ENCODE results near the gene PCNX4. TPM values are rescaled to one million over a fixed set of nuclear protein-coding genes. Genes with fewer than 3 reads are reported as not detected.

The PCNX4 gene
- total RNA-seq, 4 donors from 2014 or later, result 11.3 to 42.8 (median 34.8) TPM

- Histone ChIP-seq H3K4me3 (no peak overlapping the region), H3K36me3 (no peaks in the 10 kb centered on the region), H3K4me1 (peaks cover 7% of the 10 kb centered on the region in 2 donors), H3K9me3 (peaks cover 0 to 4% (median 0%) of the 10 kb centered on the region in 3 donors), H3K27ac (no peak overlapping the region), H3K27me3 (no peaks in the 10 kb centered on the region)
- no peak for TF ChIP-seq POLR2A (IDR thresholded peaks at IDR 0.05)
- TF ChIP-seq CTCF (IDR thresholded peaks at IDR 0.05 in 4 of 5, conservative IDR thresholded peaks at IDR 0.05 in 1 of 5), result no peak
- ATAC-seq (no peak), DNase-seq (no peak)
- intact Hi-C loops (cut with DNase I; ENCODE audit: low total_unique reads), result no loop called here
- in situ Hi-C loops (cut with MboI; ENCODE audit: low sequenced_read_pairs in 4 of 4), result loop anchor here in 1 of 4 donors (10.0 kb wide), 1 partner anchor 135 kb away; no protein-coding TSS in a partner anchor
Observed at GRCh38 chr14:60199321-60199720, 107.6 kb downstream of the PCNX4 start.

GRCh38 chr14:60204104-60204842 lies 112.5 kb downstream of the PCNX4 start:
- H3K27me3 ChIP-seq, result no peaks in the 10 kb centered on the region
- TF ChIP-seq POLR2A (IDR thresholded peaks at IDR 0.05), result no peak
- no peak for TF ChIP-seq CTCF (IDR thresholded peaks at IDR 0.05 in 4 of 5, conservative IDR thresholded peaks at IDR 0.05 in 1 of 5)
- in situ Hi-C loops (cut with MboI; ENCODE audit: low sequenced_read_pairs in 4 of 4), result loop anchor here in 1 of 4 donors (25.0 kb wide), 1 partner anchor 108 kb away; no protein-coding TSS in a partner anchor
- H3K4me3 ChIP-seq, result peak overlapping the region in 1 of 4 donors; percentile 12
- ATAC-seq (peak in 1 of 2 donors; percentile 59), DNase-seq (no peak)
- intact Hi-C loops (cut with DNase I; ENCODE audit: low total_unique reads), result no loop called here
- H3K4me1 ChIP-seq, result peaks cover 11 to 15% of the 10 kb centered on the region in 2 donors
- no peaks in the 10 kb centered on the region for H3K36me3 ChIP-seq
- H3K9me3 ChIP-seq, result peaks cover 0 to 4% (median 0%) of the 10 kb centered on the region in 3 donors
- peak overlapping the region; percentile 6 to 51 (median 18) for H3K27ac ChIP-seq

- H3K27ac ChIP-seq, result peak overlapping the region in 3 of 4 donors; percentile 6 to 51 (median 21)
- intact Hi-C loops (cut with DNase I; ENCODE audit: low total_unique reads), result no loop called here
- H3K9me3 ChIP-seq, result no peaks in the 10 kb centered on the region
- TF ChIP-seq POLR2A (IDR thresholded peaks at IDR 0.05), result no peak
- no peak for TF ChIP-seq CTCF (IDR thresholded peaks at IDR 0.05 in 4 of 5, conservative IDR thresholded peaks at IDR 0.05 in 1 of 5)
- DNase-seq, result no peak
- ATAC-seq, result peak in 1 of 2 donors; percentile 25
- no peaks in the 10 kb centered on the region for H3K36me3 ChIP-seq
- H3K4me1 ChIP-seq, result peaks cover 11 to 15% of the 10 kb centered on the region in 2 donors
- H3K27me3 ChIP-seq, result no peaks in the 10 kb centered on the region
- in situ Hi-C loops (cut with MboI; ENCODE audit: low sequenced_read_pairs in 4 of 4), result loop anchor here in 1 of 4 donors (25.0 kb wide), 1 partner anchor 107 kb away; no protein-coding TSS in a partner anchor
- H3K4me3 ChIP-seq, result no peak overlapping the region
Observed at GRCh38 chr14:60204843-60205774, 113.4 kb downstream of the PCNX4 start.

DNA sequence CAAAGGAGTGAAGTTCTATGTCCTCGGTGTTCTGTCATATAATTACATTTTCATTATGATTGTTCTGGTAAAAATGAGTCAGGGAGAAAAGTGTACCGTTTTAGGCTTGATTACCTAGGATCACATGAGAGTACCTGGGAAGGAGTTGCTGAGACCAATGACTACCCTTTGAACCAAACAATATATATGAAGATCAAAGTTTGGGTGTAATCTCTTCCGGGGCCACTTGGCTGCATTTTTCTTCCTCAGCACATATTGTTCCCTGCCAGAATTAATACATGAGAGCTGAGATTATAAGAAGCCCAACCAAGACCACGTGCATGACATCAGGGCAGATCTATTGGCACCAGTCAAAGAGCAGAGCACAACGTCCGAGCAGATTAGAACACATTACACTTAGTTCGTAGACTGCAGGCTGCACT lies 114.5 kb downstream of the PCNX4 start:
- TF ChIP-seq POLR2A (IDR thresholded peaks at IDR 0.05) (no peak), CTCF (IDR thresholded peaks at IDR 0.05 in 4 of 5, conservative IDR thresholded peaks at IDR 0.05 in 1 of 5) (no peak)
- no peak overlapping the region for H3K27ac ChIP-seq
- H3K4me1 ChIP-seq, result peaks cover 11 to 15% of the 10 kb centered on the region in 2 donors
- ATAC-seq (no peak), DNase-seq (no peak)
- H3K27me3 ChIP-seq, result no peaks in the 10 kb centered on the region
- no peaks in the 10 kb centered on the region for H3K9me3 ChIP-seq
- no peak overlapping the region for H3K4me3 ChIP-seq
- in situ Hi-C loops (cut with MboI; ENCODE audit: low sequenced_read_pairs in 4 of 4), result loop anchor here in 1 of 4 donors (25.0 kb wide), 1 partner anchor 106 kb away; no protein-coding TSS in a partner anchor
- intact Hi-C loops (cut with DNase I; ENCODE audit: low total_unique reads), result no loop called here
- H3K36me3 ChIP-seq, result no peaks in the 10 kb centered on the region
